Measurements from ENCODE around the gene EXT2.

EXT2 gene

GRCh38 chr11:44258839-44259420 lies 163.5 kb downstream of the EXT2 start:
- DNase-seq: peak in 2 of 10 donors; percentile 63
- intact Hi-C loops (cut with DNase I): no loop called here

GRCh38 chr11:44260081-44260480 lies 164.6 kb downstream of the EXT2 start:
- DNase-seq: no peak
- intact Hi-C loops (cut with DNase I): no loop called here

GRCh38 chr11:44261800-44262591 lies 166.5 kb downstream of the EXT2 start:
- intact Hi-C loops (cut with DNase I): no loop called here
- peak in 1 of 10 donors; percentile 58 for DNase-seq

GRCh38 chr11:44263738-44264437 lies 168.4 kb downstream of the EXT2 start:
- peak in 1 of 10 donors; percentile 64 for DNase-seq
- intact Hi-C loops (cut with DNase I): no loop called here

- intact Hi-C loops (cut with DNase I): no loop called here
- DNase-seq: peak in 1 of 10 donors; percentile 49
These were observed 168.9 kb downstream of the EXT2 start for GRCh38 chr11:44264438-44264749.

- DNase-seq: peak in 1 of 10 donors; percentile 76
- intact Hi-C loops (cut with DNase I): no loop called here
These were observed 169.3 kb downstream of the EXT2 start for GRCh38 chr11:44264761-44265160.

- intact Hi-C loops (cut with DNase I): no loop called here
- DNase-seq: no peak
These were observed 170.7 kb downstream of the EXT2 start for GRCh38 chr11:44266056-44266780.

GRCh38 chr11:44267006-44267749 lies 171.7 kb downstream of the EXT2 start:
- no peak for DNase-seq
- intact Hi-C loops (cut with DNase I): no loop called here

GRCh38 chr11:44267750-44268613 lies 172.5 kb downstream of the EXT2 start:
- DNase-seq: no peak
- intact Hi-C loops (cut with DNase I): no loop called here

- intact Hi-C loops (cut with DNase I): no loop called here
- no peak for DNase-seq
These were observed 173.2 kb downstream of the EXT2 start for GRCh38 chr11:44268614-44269080.

- intact Hi-C loops (cut with DNase I): no loop called here
- no peak for DNase-seq
These were observed 174.2 kb downstream of the EXT2 start for GRCh38 chr11:44269369-44270351.

- DNase-seq: peak in 1 of 10 donors; percentile 67
- intact Hi-C loops (cut with DNase I): no loop called here
These were observed 175.2 kb downstream of the EXT2 start for GRCh38 chr11:44270403-44271273.

- no peak for DNase-seq
- intact Hi-C loops (cut with DNase I): no loop called here
These were observed 175.8 kb downstream of the EXT2 start for GRCh38 chr11:44271286-44271685.

- intact Hi-C loops (cut with DNase I): no loop called here
These were observed 178.9 kb downstream of the EXT2 start for GRCh38 chr11:44274404-44274803.

GRCh38 chr11:44275241-44275640 lies 179.8 kb downstream of the EXT2 start:
- DNase-seq: peak in 1 of 10 donors; percentile 76
- intact Hi-C loops (cut with DNase I): no loop called here

More at GRCh38 chr11:44274404-44274803, 178.9 kb downstream of the EXT2 start:
- DNase-seq: no peak

- intact Hi-C loops (cut with DNase I): no loop called here
- DNase-seq: no peak
These were observed 180.6 kb downstream of the EXT2 start for GRCh38 chr11:44275961-44276550.
